ENCODE data around the gene SMIM5. TPM values are rescaled to one million over a fixed set of nuclear protein-coding genes. Genes with fewer than 3 reads are reported as not detected.
"Not testable (repeated sequence)": the region's sequence is repeated elsewhere in the genome, so short reads cannot be mapped to it uniquely, and the experiment has no call there.

Gene SMIM5
- polyA plus RNA-seq, 2 donors = 33.9 to 37.3 TPM

DNA sequence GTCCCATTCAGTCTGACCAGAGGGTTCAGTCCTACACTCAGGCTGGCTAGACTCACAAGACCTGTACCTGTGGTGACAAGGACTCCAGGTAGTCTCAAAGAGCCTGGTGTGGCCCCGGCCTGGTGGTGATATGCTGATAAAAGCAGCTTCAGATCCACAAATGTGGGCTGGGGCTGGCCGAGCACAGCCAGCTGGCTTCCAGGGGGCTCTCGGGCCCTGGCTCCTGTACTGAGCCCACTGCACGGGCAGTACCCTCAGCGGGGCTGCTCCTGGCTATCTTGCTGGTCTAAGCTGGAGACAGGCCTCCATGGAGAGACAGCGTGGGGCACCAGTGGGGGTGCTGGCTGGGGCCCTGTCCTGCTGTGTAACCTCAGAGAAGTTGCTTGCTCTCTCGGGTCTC, 4.3 kb downstream of the SMIM5 start:
- Histone ChIP-seq H3K27me3 (ENCODE audit: control insufficient read depth in 1 of 2, insufficient read depth in 2 of 2, low read length in 2 of 2) (no peaks in the 10 kb centered on the region), H3K4me3 (ENCODE audit: low read depth in 1 of 2, low read length in 2 of 2) (no peak overlapping the region), H3K27ac (ENCODE audit: low read depth in 2 of 2, low read length in 1 of 2) (no peak overlapping the region), H3K9me3 (ENCODE audit: control insufficient read depth in 2 of 2, insufficient read depth in 1 of 2, low read depth in 1 of 2, low read length in 1 of 2) (no peaks in the 10 kb centered on the region), H3K36me3 (ENCODE audit: control insufficient read depth in 2 of 2, insufficient read depth in 2 of 2, low read length in 1 of 2) (peaks cover 0 to 9% of the 10 kb centered on the region in 2 donors), H3K4me1 (ENCODE audit: control insufficient read depth in 2 of 2, insufficient read depth in 2 of 2, low read length in 1 of 2) (peaks cover 10 to 28% of the 10 kb centered on the region in 2 donors)
- 90 to 95% methylated on average over 7 of the region's 7 CpGs for WGBS, 2 donors

DNA sequence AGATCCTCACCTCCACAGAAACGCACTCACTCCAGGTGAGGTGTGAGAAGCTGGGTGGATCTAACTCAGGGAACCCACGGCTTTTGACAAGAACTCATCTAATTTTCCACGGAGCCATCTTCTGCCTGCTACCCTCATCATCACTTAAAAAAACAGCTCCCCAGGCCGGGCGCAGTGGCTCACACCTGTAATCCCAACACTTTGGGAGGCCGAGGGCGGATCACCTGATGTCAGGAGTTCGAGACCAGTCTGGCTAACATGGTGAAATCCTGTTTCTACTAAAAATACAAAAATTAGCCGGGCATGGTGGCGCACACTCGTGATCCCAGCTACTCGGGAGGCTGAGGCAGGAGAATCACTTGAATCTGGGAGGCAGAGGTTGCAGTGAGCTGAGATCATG, 4.8 kb downstream of the SMIM5 start:
- WGBS, 2 donors = 96% methylated on average over 12 of the region's 12 CpGs
- H3K4me1 ChIP-seq (ENCODE audit: control insufficient read depth in 2 of 2, insufficient read depth in 2 of 2, low read length in 1 of 2) = peaks cover 9 to 27% of the 10 kb centered on the region in 2 donors

DNA sequence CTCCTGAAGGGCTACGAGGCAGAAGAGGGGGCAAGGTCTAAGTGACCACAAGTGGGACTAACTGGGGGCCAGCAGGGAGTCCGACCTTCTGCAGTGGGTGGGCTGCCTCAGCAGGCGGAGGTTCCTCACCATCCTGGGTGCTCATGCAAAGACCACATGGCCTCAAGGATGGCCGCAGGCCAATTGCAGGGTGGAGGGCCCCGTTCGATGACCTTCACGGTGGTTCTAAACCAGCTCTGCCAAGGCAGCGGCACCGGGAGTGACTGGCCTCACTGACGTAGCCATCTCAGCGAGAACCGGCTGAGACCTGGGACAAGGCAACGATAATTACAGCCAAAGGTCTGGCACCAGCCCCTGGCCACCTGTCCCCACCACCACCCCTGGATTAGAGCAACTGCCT, 5.7 kb downstream of the SMIM5 start:
- Histone ChIP-seq H3K27ac (ENCODE audit: low read depth in 2 of 2, low read length in 1 of 2) (peak overlapping the region in 1 of 2 donors; percentile 94), H3K4me3 (ENCODE audit: low read depth in 1 of 2, low read length in 2 of 2) (peak overlapping the region; percentile 31 to 64), H3K9me3 (ENCODE audit: control insufficient read depth in 2 of 2, insufficient read depth in 1 of 2, low read depth in 1 of 2, low read length in 1 of 2) (no peaks in the 10 kb centered on the region), H3K36me3 (ENCODE audit: control insufficient read depth in 2 of 2, insufficient read depth in 2 of 2, low read length in 1 of 2) (peaks cover 0 to 9% of the 10 kb centered on the region in 2 donors), H3K4me1 (ENCODE audit: control insufficient read depth in 2 of 2, insufficient read depth in 2 of 2, low read length in 1 of 2) (peaks cover 6 to 24% of the 10 kb centered on the region in 2 donors), H3K27me3 (ENCODE audit: control insufficient read depth in 1 of 2, insufficient read depth in 2 of 2, low read length in 2 of 2) (no peaks in the 10 kb centered on the region)
- 90 to 95% methylated on average over 13 of the region's 13 CpGs for WGBS, 2 donors

More for the DNA sequence above, 4.8 kb downstream of the SMIM5 start:
- not testable (repeated sequence) for H3K27ac ChIP-seq (ENCODE audit: low read depth in 2 of 2, low read length in 1 of 2); H3K36me3 ChIP-seq (ENCODE audit: control insufficient read depth in 2 of 2, insufficient read depth in 2 of 2, low read length in 1 of 2); H3K4me3 ChIP-seq (ENCODE audit: low read depth in 1 of 2, low read length in 2 of 2); H3K27me3 ChIP-seq (ENCODE audit: control insufficient read depth in 1 of 2, insufficient read depth in 2 of 2, low read length in 2 of 2); H3K9me3 ChIP-seq (ENCODE audit: control insufficient read depth in 2 of 2, insufficient read depth in 1 of 2, low read depth in 1 of 2, low read length in 1 of 2)

DNA sequence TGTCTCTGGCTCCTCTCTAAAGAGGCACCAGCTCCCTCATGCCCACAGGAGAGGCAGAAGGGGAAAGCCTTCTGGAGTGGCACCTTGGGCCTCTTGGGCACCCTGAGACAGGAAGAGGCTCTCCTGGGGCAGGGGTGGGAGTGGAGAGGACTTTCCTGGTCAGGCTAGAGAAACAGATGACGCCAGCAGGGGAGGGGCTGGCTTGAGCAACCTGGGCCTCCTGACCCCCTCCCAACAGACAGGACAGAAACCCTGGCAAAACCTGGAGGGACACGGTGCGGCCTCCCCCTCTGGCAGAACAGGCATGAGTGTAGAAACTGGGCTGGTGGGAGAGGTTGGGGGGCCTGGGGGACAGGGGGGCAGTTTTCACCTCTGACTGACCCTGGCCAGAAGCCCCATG, 6.1 kb downstream of the SMIM5 start:
- H3K4me3 ChIP-seq (ENCODE audit: low read depth in 1 of 2, low read length in 2 of 2) = peak overlapping the region; percentile 31 to 64
- peak overlapping the region; percentile 90 to 94 for H3K27ac ChIP-seq (ENCODE audit: low read depth in 2 of 2, low read length in 1 of 2)
- H3K4me1 ChIP-seq (ENCODE audit: control insufficient read depth in 2 of 2, insufficient read depth in 2 of 2, low read length in 1 of 2) = peaks cover 2 to 20% of the 10 kb centered on the region in 2 donors
- H3K36me3 ChIP-seq (ENCODE audit: control insufficient read depth in 2 of 2, insufficient read depth in 2 of 2, low read length in 1 of 2) = peaks cover 0 to 9% of the 10 kb centered on the region in 2 donors
- H3K9me3 ChIP-seq (ENCODE audit: control insufficient read depth in 2 of 2, insufficient read depth in 1 of 2, low read depth in 1 of 2, low read length in 1 of 2) = no peaks in the 10 kb centered on the region
- no peaks in the 10 kb centered on the region for H3K27me3 ChIP-seq (ENCODE audit: control insufficient read depth in 1 of 2, insufficient read depth in 2 of 2, low read length in 2 of 2)
- 88 to 90% methylated on average over 3 of the region's 3 CpGs for WGBS, 2 donors

DNA sequence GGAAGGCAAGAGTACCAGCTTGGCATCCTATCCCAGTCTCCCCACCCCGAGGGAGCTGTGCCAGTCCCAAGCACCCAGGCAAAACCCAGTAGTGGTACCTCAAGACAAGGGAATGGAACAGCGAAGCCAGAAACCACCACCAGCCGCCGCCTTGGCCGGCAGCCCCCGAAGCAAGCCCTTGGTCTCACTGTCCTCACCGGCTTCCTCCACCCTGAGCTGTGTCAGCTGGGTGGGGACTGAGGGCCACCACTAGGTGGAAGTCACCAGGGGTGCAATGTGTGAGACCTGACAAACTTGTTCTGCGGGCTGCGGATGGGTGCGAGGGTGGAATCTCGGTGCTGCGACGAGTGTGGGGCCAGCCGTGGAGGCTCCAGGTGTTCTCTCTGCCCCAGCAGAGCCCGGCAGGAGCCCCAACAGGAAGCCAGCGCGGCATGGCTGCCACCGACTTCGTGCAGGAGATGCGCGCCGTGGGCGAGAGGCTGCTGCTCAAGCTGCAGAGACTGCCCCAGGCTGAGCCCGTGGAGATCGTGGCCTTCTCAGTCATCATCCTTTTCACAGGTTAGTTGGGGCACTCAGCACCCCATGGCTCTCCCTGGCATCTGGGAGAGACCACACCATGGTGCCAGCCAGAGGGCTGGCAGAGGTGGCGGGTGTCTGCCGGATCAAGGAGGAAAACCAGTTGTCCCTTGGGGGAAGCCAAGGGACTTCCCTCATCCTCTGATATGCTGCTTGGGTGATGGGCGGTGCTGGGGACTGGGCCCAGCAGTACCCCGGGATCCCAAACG, 6.7 kb downstream of the SMIM5 start:
- Histone ChIP-seq H3K4me3 (ENCODE audit: low read depth in 1 of 2, low read length in 2 of 2) (peak overlapping the region; percentile 58 to 64), H3K9me3 (ENCODE audit: control insufficient read depth in 2 of 2, insufficient read depth in 1 of 2, low read depth in 1 of 2, low read length in 1 of 2) (no peaks in the 10 kb centered on the region), H3K27me3 (ENCODE audit: control insufficient read depth in 1 of 2, insufficient read depth in 2 of 2, low read length in 2 of 2) (no peaks in the 10 kb centered on the region), H3K4me1 (ENCODE audit: control insufficient read depth in 2 of 2, insufficient read depth in 2 of 2, low read length in 1 of 2) (peaks cover 0 to 20% of the 10 kb centered on the region in 2 donors), H3K27ac (ENCODE audit: low read depth in 2 of 2, low read length in 1 of 2) (peak overlapping the region; percentile 90 to 94), H3K36me3 (ENCODE audit: control insufficient read depth in 2 of 2, insufficient read depth in 2 of 2, low read length in 1 of 2) (peaks cover 0 to 9% of the 10 kb centered on the region in 2 donors)
- WGBS, 2 donors = 64 to 74% methylated on average over 30 of the region's 30 CpGs

DNA sequence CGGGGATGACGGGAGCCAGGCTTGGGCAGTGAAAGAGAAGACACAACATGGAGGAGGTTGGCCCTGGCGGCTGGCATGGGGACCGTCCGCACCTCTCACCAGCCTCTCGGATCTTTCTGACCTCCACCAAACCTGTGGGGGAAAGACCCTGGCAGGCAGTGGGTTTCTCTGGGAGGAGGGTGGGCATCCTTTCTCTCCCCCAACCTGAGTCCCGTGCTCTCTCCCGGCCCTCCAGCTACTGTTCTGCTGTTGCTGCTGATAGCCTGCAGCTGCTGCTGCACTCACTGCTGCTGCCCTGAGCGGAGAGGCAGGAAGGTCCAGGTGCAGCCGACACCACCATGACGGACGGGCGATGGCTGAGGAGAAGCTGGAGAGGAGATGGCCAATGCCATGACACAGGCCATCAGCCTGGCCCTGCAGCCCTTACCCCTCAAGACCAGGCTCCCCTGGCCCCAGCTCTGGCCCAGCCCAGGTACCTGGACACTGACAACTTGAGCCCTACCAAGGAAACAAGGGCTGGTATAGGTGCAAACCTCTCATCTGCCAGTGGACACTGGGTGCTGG, 7.4 kb downstream of the SMIM5 start:
- H3K36me3 ChIP-seq (ENCODE audit: control insufficient read depth in 2 of 2, insufficient read depth in 2 of 2, low read length in 1 of 2) = peaks cover 0 to 7% of the 10 kb centered on the region in 2 donors
- 86 to 92% methylated on average over 13 of the region's 13 CpGs for WGBS, 2 donors
- H3K4me3 ChIP-seq (ENCODE audit: low read depth in 1 of 2, low read length in 2 of 2) = peak overlapping the region; percentile 58 to 64

DNA sequence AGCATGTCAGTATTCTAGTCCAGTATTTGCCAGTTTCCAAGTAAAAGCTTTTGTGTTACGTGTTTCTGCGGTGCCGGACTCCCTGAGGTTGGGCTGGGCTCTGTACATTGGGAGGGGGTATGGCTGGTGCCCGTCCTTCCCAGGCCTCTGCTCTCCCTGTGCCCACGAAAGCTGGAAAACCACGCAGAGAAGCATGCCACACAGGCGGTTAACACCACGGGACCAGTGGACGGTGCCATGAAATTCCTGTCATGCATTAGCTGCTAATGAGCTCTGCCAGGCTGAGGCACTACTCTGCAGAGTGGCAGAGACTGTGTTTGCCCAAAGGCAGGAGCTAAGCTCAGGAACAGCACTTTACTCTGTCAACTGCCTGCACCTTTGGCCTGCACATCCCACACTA, 8.1 kb downstream of the SMIM5 start:
- 70 to 82% methylated on average over 9 of the region's 9 CpGs for WGBS, 2 donors
- H3K27ac ChIP-seq (ENCODE audit: low read depth in 2 of 2, low read length in 1 of 2) = peak overlapping the region; percentile 90 to 94
- H3K4me3 ChIP-seq (ENCODE audit: low read depth in 1 of 2, low read length in 2 of 2) = peak overlapping the region; percentile 58 to 64
- no peaks in the 10 kb centered on the region for H3K9me3 ChIP-seq (ENCODE audit: control insufficient read depth in 2 of 2, insufficient read depth in 1 of 2, low read depth in 1 of 2, low read length in 1 of 2)
- H3K4me1 ChIP-seq (ENCODE audit: control insufficient read depth in 2 of 2, insufficient read depth in 2 of 2, low read length in 1 of 2) = peaks cover 0 to 20% of the 10 kb centered on the region in 2 donors
- no peaks in the 10 kb centered on the region for H3K27me3 ChIP-seq (ENCODE audit: control insufficient read depth in 1 of 2, insufficient read depth in 2 of 2, low read length in 2 of 2)
- peaks cover 0 to 7% of the 10 kb centered on the region in 2 donors for H3K36me3 ChIP-seq (ENCODE audit: control insufficient read depth in 2 of 2, insufficient read depth in 2 of 2, low read length in 1 of 2)

More for the DNA sequence above, 7.4 kb downstream of the SMIM5 start:
- Histone ChIP-seq H3K4me1 (ENCODE audit: control insufficient read depth in 2 of 2, insufficient read depth in 2 of 2, low read length in 1 of 2) (peaks cover 0 to 20% of the 10 kb centered on the region in 2 donors), H3K27ac (ENCODE audit: low read depth in 2 of 2, low read length in 1 of 2) (peak overlapping the region; percentile 82 to 94), H3K9me3 (ENCODE audit: control insufficient read depth in 2 of 2, insufficient read depth in 1 of 2, low read depth in 1 of 2, low read length in 1 of 2) (no peaks in the 10 kb centered on the region), H3K27me3 (ENCODE audit: control insufficient read depth in 1 of 2, insufficient read depth in 2 of 2, low read length in 2 of 2) (no peaks in the 10 kb centered on the region)

DNA sequence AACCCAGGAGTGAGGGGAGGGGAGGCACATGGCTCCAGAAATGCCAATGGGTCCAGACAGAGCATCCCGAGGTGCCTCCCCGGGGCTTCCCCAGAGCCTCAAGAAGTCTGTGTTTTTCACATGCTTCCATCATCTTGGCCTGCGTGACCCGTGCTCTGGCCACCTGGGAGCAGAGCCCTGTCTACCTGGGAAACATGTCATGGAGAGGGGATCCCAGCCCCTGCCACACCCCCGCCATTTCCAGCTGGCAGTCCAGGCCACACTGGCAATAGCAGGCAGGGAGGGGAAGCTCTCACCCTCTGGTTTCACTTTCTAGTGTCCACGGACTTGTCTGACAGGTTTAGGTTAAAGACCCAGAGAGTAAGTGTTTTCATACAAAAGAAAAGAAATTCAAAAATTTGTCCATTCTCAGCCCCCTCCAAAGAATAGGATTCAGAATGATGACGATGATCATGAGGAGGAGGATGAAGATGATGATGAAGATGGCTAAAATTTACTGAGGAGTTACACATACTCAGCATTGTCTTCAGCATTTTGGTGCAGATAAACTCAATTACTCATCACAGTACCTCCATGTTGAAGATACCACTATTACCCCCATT, 9.0 kb downstream of the SMIM5 start:
- 60 to 65% methylated on average over 7 of the region's 7 CpGs for WGBS, 2 donors
- Histone ChIP-seq H3K36me3 (ENCODE audit: control insufficient read depth in 2 of 2, insufficient read depth in 2 of 2, low read length in 1 of 2) (peaks cover 5 to 6% of the 10 kb centered on the region in 2 donors), H3K4me3 (ENCODE audit: low read depth in 1 of 2, low read length in 2 of 2) (peak overlapping the region in 1 of 2 donors; percentile 10), H3K4me1 (ENCODE audit: control insufficient read depth in 2 of 2, insufficient read depth in 2 of 2, low read length in 1 of 2) (peaks cover 0 to 20% of the 10 kb centered on the region in 2 donors), H3K27ac (ENCODE audit: low read depth in 2 of 2, low read length in 1 of 2) (peak overlapping the region; percentile 90 to 94), H3K27me3 (ENCODE audit: control insufficient read depth in 1 of 2, insufficient read depth in 2 of 2, low read length in 2 of 2) (no peaks in the 10 kb centered on the region), H3K9me3 (ENCODE audit: control insufficient read depth in 2 of 2, insufficient read depth in 1 of 2, low read depth in 1 of 2, low read length in 1 of 2) (no peaks in the 10 kb centered on the region)

DNA sequence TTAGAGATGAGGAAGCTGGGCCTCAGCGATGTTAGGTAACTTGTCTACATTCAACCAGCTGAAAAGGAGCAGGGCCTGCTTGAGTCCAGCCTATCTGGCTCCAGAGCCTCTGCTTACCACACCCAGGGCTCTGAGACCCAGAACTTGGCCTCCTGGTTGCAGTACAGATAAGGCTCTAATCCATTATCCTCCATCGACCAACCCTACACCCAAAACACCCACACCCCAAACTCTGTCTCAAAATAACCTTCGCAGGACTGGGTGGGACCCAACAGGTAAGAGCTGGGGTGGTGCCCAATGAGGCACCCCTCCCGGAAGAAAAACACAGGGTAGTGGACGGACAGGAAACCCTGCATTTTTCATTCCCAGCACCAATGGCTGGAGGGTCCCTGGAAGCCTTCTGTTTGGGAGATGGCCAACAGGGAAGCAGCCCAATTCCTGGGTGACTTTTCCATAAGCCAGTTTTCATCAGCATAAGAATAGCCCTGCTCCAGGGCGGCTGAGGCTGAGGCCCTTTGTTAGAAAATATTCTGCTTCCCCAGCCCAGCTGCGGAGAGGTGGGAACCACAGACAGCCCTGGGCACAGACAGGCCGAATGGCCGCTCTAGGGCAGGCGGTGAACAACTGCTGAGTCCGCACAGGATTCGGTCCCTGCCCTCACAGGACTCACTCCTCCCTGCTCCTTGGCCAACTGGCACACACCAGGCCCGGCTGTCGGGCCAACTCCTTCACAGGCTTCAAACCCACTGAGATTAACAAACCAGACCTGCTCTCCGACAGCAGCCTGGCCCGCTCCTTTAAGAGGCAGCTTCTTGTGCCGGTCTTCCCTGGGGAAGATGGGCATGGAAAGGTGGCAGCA, 9.8 kb downstream of the SMIM5 start:
- 53 to 68% methylated on average over 17 of the region's 17 CpGs for WGBS, 2 donors
- no peaks in the 10 kb centered on the region for H3K27me3 ChIP-seq (ENCODE audit: control insufficient read depth in 1 of 2, insufficient read depth in 2 of 2, low read length in 2 of 2)

More for the DNA sequence above, 9.8 kb downstream of the SMIM5 start:
- peak overlapping the region; percentile 90 to 91 for H3K27ac ChIP-seq (ENCODE audit: low read depth in 2 of 2, low read length in 1 of 2)
- peaks cover 5 to 6% of the 10 kb centered on the region in 2 donors for H3K36me3 ChIP-seq (ENCODE audit: control insufficient read depth in 2 of 2, insufficient read depth in 2 of 2, low read length in 1 of 2)
- no peak overlapping the region for H3K4me3 ChIP-seq (ENCODE audit: low read depth in 1 of 2, low read length in 2 of 2)
- H3K9me3 ChIP-seq (ENCODE audit: control insufficient read depth in 2 of 2, insufficient read depth in 1 of 2, low read depth in 1 of 2, low read length in 1 of 2) = no peaks in the 10 kb centered on the region
- H3K4me1 ChIP-seq (ENCODE audit: control insufficient read depth in 2 of 2, insufficient read depth in 2 of 2, low read length in 1 of 2) = peaks cover 0 to 20% of the 10 kb centered on the region in 2 donors
